ENCODE results near the gene EBPL.

- TF ChIP-seq CTCF (IDR thresholded peaks at IDR 0.05) = no peak
- TF ChIP-seq POLR2A (IDR thresholded peaks at IDR 0.05) = no peak
- TF ChIP-seq EP300 (IDR thresholded peaks at IDR 0.05) = no peak
Measured at GRCh38 chr13:49681842-49682435, 9.3 kb downstream of the EBPL start.

Data from upper lobe of left lung (tissue), 4 donors.